ENCODE data around the gene USP10.
"Not testable (repeated sequence)": the region's sequence is repeated elsewhere in the genome, so short reads cannot be mapped to it uniquely, and the experiment has no call there.

USP10 gene

GRCh38 chr16:84673203-84673535, 26.6 kb upstream of the USP10 start:
- DNase-seq (ENCODE audit: low read depth), result no peak

- DNase-seq (ENCODE audit: low read depth), result no peak
Measured at GRCh38 chr16:84673561-84673960, 26.2 kb upstream of the USP10 start.

DNA sequence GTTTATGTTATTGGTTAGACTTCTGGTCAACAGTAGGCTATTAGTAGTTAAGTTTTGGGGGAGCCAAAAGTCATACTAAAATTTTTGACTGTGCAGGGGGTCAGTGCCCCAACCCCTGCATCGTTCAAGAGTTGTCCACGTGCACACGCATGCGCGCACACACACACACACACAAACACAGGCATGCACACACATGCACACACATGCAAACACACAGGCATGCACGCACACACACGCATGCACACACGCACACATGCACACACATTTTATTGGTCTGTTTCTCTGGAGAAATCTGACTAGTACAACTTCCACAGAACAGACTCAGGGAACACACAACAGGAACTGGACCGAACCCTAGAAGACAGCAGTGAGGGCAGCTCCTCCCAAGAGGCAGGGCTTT, 24.4 kb upstream of the USP10 start:
- DNase-seq (ENCODE audit: low read depth), result no peak

DNA sequence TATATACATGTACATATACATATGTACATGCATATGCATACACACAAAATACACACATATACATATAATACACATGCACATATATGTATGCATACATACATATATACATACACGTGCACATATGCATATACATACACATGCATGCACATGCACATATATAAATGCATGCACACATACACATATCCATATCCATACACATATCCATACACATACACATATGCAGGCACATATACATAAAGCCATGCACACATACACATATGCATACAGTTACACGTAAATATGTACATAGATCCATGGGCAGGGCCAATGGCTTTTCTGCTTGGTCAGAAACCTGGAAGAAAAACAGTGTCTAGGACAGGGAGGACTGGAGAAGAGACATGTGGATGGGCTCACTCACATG, 23.9 kb upstream of the USP10 start:
- no peak for DNase-seq (ENCODE audit: low read depth)

DNA sequence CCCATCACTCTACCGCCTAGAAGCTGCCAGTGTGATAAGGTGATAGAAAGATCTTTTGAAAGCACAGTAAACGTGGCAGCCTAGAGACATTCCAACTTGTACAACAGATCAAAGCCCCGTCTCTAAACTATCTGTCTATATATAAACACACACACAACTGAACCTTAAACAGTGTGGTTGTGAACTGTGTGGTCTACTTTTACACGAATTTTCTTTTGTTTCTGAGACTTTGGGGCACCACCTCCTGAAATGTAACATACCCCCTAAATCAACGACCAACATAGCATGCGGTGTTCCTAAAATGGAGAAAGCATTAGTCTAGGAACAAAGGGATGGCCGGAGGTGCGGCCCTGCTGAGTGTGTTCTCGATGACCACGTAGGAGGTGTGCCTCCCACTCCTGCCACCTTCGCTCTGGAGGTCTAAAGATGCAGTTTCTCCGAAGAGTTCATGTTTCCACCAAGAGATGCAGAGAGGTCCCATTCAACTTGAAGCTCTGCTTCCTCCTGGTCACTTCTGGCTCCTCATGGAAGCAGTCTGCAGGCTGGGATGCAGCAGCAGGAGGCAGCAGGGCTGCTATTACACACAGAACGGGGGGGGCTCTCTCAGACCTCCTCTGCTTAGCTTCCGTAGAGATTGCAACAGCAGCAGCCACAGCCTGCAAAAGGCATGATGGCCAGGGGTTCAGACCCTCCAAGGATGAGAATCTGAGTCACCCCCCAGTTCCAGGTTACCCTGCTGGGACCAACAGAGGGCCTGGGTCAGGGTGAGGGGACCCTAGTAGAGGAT, 22.6 kb upstream of the USP10 start:
- no peak for DNase-seq (ENCODE audit: low read depth)

DNA sequence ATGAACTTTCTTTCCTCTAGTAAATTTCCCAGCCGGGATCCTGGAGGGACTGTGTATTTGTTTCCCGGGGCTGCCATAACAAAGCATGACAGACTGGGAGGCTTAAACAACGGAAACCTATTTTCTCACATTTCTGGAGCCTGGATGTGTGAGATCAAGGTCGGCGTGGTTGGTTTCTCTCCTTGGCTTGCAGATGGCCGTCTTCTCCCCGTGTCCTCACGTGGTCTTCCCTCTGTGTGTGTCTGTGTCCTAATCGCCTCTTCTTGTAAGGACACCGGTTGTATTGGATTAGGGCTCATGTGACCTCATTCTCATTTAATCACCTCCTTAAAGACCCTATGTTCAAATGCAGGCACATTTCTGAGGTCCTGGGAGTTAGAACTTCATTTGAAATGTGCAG, 22.0 kb upstream of the USP10 start:
- no peak for DNase-seq (ENCODE audit: low read depth)

- DNase-seq (ENCODE audit: low read depth), result no peak
Measured at GRCh38 chr16:84678541-84678940, 21.3 kb upstream of the USP10 start.

DNA sequence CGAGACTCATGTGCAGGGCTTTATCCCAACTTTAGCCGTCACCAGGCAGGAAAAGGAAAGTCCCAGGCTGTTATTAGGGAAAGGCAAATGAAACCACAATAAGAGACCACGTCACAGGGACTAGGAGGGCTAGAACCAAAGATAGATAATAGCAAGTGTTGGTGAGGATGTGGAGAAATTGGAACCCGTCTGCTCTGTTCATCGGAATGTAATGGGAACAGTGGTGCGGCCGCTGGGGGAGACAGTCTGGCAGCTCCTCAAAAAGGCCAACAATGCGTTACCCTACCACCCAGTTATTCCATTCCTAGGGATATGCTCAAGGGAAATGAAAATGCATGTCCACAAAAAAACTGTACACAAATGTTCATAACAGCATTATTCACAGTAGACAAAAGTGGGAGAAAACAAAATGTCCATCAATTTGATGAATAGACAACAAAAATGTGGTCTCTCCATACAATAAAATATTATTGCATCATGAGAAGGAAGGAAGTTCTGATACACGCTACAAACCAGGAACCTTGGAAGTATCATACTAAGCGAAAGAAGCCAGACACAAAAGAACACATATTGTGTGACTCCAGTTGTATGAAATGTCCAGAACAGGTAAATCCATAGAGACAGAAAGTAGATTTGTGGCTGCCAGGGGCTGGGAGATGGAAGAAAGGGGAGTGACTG, 19.5 kb upstream of the USP10 start:
- no peak for DNase-seq (ENCODE audit: low read depth)

GRCh38 chr16:84680843-84681629, 18.8 kb upstream of the USP10 start:
- DNase-seq (ENCODE audit: low read depth), result no peak

DNA sequence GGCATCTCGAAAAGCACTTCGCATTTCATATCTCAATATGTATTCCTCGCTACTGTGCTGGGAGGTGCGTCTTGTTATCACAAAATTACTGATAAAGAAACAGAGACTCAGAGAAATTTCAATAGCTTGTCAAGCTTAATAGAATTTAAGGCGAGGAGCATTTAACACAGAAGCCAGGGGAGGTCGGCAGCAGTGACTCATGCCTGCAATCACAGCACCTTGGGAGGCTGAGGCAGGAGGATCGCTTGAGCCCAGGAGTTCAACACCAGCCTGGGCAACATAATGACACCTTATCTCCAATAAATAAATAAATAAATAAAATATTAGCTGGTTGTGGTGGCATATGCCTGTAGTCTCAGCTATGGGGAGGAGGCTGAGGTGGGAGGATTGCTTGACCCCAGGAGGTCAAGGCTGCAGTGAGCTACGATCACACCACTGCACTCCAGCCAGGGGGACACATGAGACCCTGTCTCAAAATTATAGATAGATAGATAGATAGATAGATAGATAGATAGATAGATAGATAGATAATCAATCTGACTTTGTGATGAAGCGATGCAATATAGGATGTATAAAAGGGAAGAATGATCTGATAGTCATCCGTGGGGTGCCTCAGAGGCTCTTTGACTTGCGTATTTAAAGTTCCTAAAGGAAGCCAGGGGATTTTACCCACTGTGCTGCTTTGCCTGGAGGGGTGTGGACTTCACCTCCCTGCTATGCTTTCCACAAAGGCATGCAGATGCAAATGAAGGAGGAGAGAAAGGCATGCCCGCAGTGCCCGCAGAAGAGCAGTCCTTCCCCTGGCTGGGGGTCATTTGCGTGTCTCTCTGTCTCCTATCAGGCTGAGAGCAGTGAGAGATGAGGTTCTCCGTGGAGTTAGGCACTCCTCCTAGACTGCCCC, 15.9 kb upstream of the USP10 start:
- no peak for DNase-seq (ENCODE audit: low read depth)

- DNase-seq (ENCODE audit: low read depth), result no peak
Measured at GRCh38 chr16:84684592-84684965, 15.2 kb upstream of the USP10 start.

GRCh38 chr16:84685210-84685609, 14.6 kb upstream of the USP10 start:
- DNase-seq (ENCODE audit: low read depth), result no peak

- no peak for DNase-seq (ENCODE audit: low read depth)
Measured at GRCh38 chr16:84686707-84687298, 13.0 kb upstream of the USP10 start.

DNA sequence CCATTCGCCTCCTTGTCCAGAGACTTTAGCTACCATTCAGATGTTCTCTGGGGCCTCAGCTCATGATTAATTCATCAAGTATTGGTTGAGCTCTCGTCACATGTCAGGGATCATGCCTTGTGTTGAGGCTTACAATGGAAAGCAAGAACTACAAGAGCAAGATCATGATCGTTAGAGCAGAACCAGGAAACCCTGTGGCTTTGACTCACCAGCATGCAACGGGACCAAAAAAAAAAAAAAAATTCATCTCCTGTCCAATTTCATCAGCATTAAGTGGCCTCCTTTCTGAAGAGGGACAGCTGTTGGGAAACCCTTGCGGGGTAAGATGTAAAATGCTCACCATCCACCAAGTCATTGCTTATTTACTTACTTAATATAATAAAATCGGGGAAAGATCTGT, 12.1 kb upstream of the USP10 start:
- DNase-seq (ENCODE audit: low read depth), result peak; percentile 73

DNA sequence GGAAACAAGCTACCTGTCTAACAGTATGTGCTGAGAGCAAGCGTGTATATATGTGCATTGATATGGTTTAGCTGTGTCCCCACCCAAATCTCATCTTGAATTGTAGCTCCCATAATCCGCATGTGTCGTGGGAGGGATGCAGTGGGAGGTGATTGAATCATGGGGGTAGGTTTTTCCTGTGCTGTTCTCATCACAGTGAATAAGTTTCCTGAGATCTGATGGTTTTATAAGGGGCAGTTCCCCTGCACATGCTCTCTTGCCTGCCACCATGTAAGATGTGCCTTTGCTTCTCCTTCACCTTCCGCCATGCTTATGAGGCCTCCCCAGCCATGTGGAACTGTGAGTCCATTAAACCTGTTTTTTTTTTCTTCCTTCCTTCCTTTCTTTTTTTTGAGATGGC, 11.6 kb upstream of the USP10 start:
- DNase-seq (ENCODE audit: low read depth), result not testable (repeated sequence)

- peak; percentile 65 for DNase-seq (ENCODE audit: low read depth)
Measured at GRCh38 chr16:84689111-84689510, 10.7 kb upstream of the USP10 start.

DNA sequence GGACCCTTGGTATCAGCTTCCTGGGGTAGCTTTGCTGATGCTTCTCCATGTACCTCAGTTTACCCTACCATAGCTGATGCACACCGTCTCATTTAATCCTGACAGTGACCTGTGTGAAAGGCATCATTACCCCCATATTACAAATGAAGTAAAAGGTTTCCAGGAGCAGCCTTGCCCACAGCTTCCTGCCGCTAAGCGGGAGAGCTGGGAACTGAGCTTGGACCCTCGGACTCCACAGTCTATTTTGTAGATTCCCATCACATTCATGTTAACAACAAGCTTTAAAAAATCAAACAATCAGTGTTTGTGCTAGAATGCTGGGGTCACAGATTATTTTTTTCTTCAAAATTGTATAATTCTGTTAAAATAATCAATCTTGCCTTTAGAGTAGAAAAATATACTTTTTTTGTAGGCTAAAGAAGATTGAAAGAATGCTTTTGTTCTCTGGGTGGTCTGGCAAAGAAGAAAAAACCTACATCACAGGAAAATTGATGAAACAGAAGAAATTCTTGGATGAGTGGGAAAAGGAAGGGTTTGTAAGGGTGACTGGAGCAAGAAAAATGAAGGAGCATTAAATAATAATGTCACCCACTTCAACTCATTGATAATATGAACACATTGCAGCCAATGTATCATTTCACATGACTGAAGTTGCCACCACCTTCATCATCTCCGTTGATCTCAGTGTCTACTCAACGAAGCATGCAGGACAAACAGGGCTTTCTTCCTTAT, 9.5 kb upstream of the USP10 start:
- DNase-seq (ENCODE audit: low read depth), result no peak

DNA sequence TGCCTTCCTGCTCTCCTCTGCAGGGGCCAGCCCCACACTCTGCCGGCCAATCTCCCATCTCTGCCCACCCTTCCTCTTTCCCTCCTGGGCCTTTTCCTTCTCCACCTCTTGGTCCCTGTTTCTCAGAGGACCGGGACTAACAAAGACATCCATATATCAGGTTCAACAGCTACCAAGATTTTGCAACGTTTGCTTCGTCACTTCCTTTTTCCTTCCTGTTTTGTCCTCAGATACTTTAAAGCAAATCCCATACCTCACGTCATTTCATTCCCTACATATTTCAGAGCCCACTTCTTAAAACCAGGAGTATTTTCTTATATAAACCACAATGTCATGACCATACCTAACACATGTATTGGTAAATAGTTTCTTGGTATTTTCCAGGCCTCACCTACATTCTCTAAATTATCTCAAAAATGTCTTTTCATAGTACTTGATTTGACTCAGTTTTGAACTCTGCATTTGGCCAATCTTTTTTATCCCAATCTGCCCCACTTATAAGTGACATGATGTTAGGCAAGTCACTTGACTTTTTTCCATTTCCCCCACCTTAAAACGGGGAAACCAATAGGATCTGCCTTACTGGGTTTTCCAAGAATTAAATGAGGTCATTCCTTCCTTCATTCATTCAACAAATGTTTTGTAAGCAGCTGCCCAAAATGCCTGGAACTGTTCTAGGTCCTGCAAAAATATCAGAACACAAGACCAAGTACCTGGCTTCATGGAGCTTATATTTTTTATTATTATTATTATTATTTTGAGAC, 7.2 kb upstream of the USP10 start:
- DNase-seq (ENCODE audit: low read depth), result no peak

GRCh38 chr16:84693869-84694268, 5.9 kb upstream of the USP10 start:
- DNase-seq (ENCODE audit: low read depth), result not testable (repeated sequence)

GRCh38 chr16:84694980-84695379, 4.8 kb upstream of the USP10 start:
- DNase-seq (ENCODE audit: low read depth), result no peak

Measured in HS-27A (cell line).